Measurements from ENCODE around the gene TRMT1L.

TRMT1L gene

GRCh38 chr1:185077374-185077773, 79.4 kb downstream of the TRMT1L start:
- TF ChIP-seq CTCF (IDR thresholded peaks at IDR 0.05), result no peak
- no peak overlapping the region for H3K4me3 ChIP-seq
- DNase-seq (ENCODE audit: low spot score), result no peak
- no peak overlapping the region for H3K27ac ChIP-seq

- no peak overlapping the region for H3K4me3 ChIP-seq
- DNase-seq (ENCODE audit: low spot score), result no peak
- H3K27ac ChIP-seq, result no peak overlapping the region
- no peak for TF ChIP-seq CTCF (IDR thresholded peaks at IDR 0.05)
Measured at GRCh38 chr1:185075476-185075875, 81.3 kb downstream of the TRMT1L start.

- H3K4me3 ChIP-seq, result no peak overlapping the region
- H3K27ac ChIP-seq, result no peak overlapping the region
- no peak for TF ChIP-seq CTCF (IDR thresholded peaks at IDR 0.05)
- DNase-seq (ENCODE audit: low spot score), result no peak
Measured at GRCh38 chr1:185074307-185074706, 82.4 kb downstream of the TRMT1L start.

- H3K27ac ChIP-seq, result no peak overlapping the region
- DNase-seq (ENCODE audit: low spot score), result no peak
- no peak for TF ChIP-seq CTCF (IDR thresholded peaks at IDR 0.05)
- H3K4me3 ChIP-seq, result no peak overlapping the region
Measured at GRCh38 chr1:185073725-185074124, 83.0 kb downstream of the TRMT1L start.

GRCh38 chr1:185070051-185070450, 86.7 kb downstream of the TRMT1L start:
- no peak overlapping the region for H3K27ac ChIP-seq
- no peak for TF ChIP-seq CTCF (IDR thresholded peaks at IDR 0.05)
- no peak overlapping the region for H3K4me3 ChIP-seq
- no peak for DNase-seq (ENCODE audit: low spot score)

- no peak overlapping the region for H3K27ac ChIP-seq
- no peak for TF ChIP-seq CTCF (IDR thresholded peaks at IDR 0.05)
- H3K4me3 ChIP-seq, result no peak overlapping the region
- no peak for DNase-seq (ENCODE audit: low spot score)
Measured at GRCh38 chr1:185069202-185069772, 87.5 kb downstream of the TRMT1L start.

- DNase-seq (ENCODE audit: low spot score), result no peak
Measured at GRCh38 chr1:185068341-185068740, 88.4 kb downstream of the TRMT1L start.

More at GRCh38 chr1:185068341-185068740, 88.4 kb downstream of the TRMT1L start:
- H3K4me3 ChIP-seq, result no peak overlapping the region
- H3K27ac ChIP-seq, result no peak overlapping the region
- no peak for TF ChIP-seq CTCF (IDR thresholded peaks at IDR 0.05)
